GM23338 (cell line): ENCODE measurements around the gene ZNF490. TPM values are rescaled to one million over a fixed set of nuclear protein-coding genes. Genes with fewer than 3 reads are reported as not detected.

ENCODE experiments used
- ATAC-seq: fragments of 200-7000 bp; cut with Tn5 transposase; 3 replicates; pipeline ENCODE4 v1.9.1; 2020
- DNase-seq: peaks from one replicate; pipeline ENCODE4 v3.0.0-alpha.2; 2015; ENCODE audit warnings: low spot score
- H2AFZ ChIP-seq: fragments of 200-600 bp; sonication (generic); 2 replicates; pipeline ENCODE4 v1.8.0; 2016; ENCODE audit warnings: antibody characterized with exemption, mild to moderate bottlenecking, moderate library complexity
- H3F3A ChIP-seq: fragments of 200-600 bp; sonication (generic); replicated peaks from 2 replicates; pipeline ENCODE4 v1.8.0; 2017; ENCODE audit warnings: antibody characterized with exemption, mixed run types, low read depth
- H3K27ac ChIP-seq: fragments of 200-600 bp; sonication (generic); 2 replicates; pipeline ENCODE4 v1.6.1; 2016; ENCODE audit warnings: low read depth
- H3K27me3 ChIP-seq: fragments of 200-600 bp; sonication (generic); 2 replicates; pipeline ENCODE4 v1.8.0; 2016; ENCODE audit warnings: mild to moderate bottlenecking, mixed run types, moderate library complexity; ENCODE audit not compliant: insufficient read depth
- H3K36me3 ChIP-seq: fragments of 200-600 bp; sonication (generic); 2 replicates; pipeline ENCODE4 v1.8.0; 2016; ENCODE audit warnings: mild to moderate bottlenecking; ENCODE audit not compliant: insufficient read depth
- H3K4me1 ChIP-seq: fragments of 200-600 bp; sonication (generic); 2 replicates; pipeline ENCODE4 v1.8.0; 2016; ENCODE audit warnings: mild to moderate bottlenecking, moderate library complexity; ENCODE audit not compliant: insufficient read depth
- H3K4me2 ChIP-seq: fragments of 200-600 bp; sonication (generic); 2 replicates; pipeline ENCODE4 v1.7.1; 2017; ENCODE audit warnings: mixed run types
- H3K4me3 ChIP-seq: fragments of 200-600 bp; sonication (generic); 2 replicates; pipeline ENCODE4 v1.6.1; 2016; ENCODE audit warnings: mixed run types
- H3K79me2 ChIP-seq: fragments of 200-600 bp; sonication (generic); replicated peaks from 2 replicates; pipeline ENCODE4 v1.8.0; 2017; ENCODE audit warnings: mild to moderate bottlenecking; ENCODE audit not compliant: insufficient read depth
- H3K9me2 ChIP-seq: fragments of 200-600 bp; sonication (generic); 2 replicates; pipeline ENCODE4 v1.8.0; 2017; ENCODE audit not compliant: insufficient read depth
- H4K20me1 ChIP-seq: fragments of 200-600 bp; sonication (generic); replicated peaks from 2 replicates; pipeline ENCODE4 v1.8.0; 2017; ENCODE audit warnings: mild to moderate bottlenecking; ENCODE audit not compliant: insufficient read depth
- H3K27ac Mint-ChIP-seq: 2 replicates; pipeline ENCODE4 v1.8.0; 2020; ENCODE audit warnings: inconsistent platforms, mild to moderate bottlenecking, moderate library complexity, mixed read lengths
- H3K27me3 Mint-ChIP-seq: 3 replicates; pipeline ENCODE4 v1.8.0; 2022; ENCODE audit warnings: low read depth, mild to moderate bottlenecking, moderate library complexity, mixed read lengths, inconsistent platforms; ENCODE audit not compliant: insufficient read depth, poor library complexity
- H3K36me3 Mint-ChIP-seq: 3 replicates; pipeline ENCODE4 v1.8.0; 2021; ENCODE audit warnings: low read depth, mild to moderate bottlenecking, inconsistent platforms, moderate library complexity, mixed read lengths
- H3K4me1 Mint-ChIP-seq: 3 replicates; pipeline ENCODE4 v1.8.0; 2020; ENCODE audit warnings: mild to moderate bottlenecking, inconsistent platforms, mixed read lengths
- H3K4me3 Mint-ChIP-seq: 3 replicates; pipeline ENCODE4 v1.8.0; 2021; ENCODE audit warnings: moderate library complexity, mild to moderate bottlenecking, inconsistent platforms, mixed read lengths
- H3K9me3 Mint-ChIP-seq: 3 replicates; pipeline ENCODE4 v1.8.0; 2020; ENCODE audit warnings: moderate library complexity, mild to moderate bottlenecking, inconsistent platforms, mixed read lengths
- ETS1 ChIP-seq: IDR thresholded peaks from 2 replicates; pipeline ENCODE4 v1.6.1; 2016; ENCODE audit warnings: antibody characterized with exemption
- JUNB ChIP-seq: IDR thresholded peaks from one replicate; pipeline ENCODE4 v1.6.1; 2016; ENCODE audit warnings: antibody characterized with exemption; ENCODE audit not compliant: unreplicated experiment
- NANOG ChIP-seq: IDR thresholded peaks from 2 replicates; pipeline ENCODE4 v1.6.1; 2016; ENCODE audit warnings: antibody characterized with exemption, borderline replicate concordance
- REST ChIP-seq: IDR thresholded peaks from one replicate; pipeline ENCODE4 v1.6.1; 2018; ENCODE audit warnings: antibody characterized with exemption; ENCODE audit not compliant: unreplicated experiment
- STAT1 ChIP-seq: IDR thresholded peaks from one replicate; pipeline ENCODE4 v1.6.1; 2016; ENCODE audit warnings: antibody characterized with exemption; ENCODE audit not compliant: unreplicated experiment
- ZNF462 ChIP-seq: fragments of 250-450 bp; sonication (Bioruptor Pico); IDR thresholded peaks from 2 replicates; pipeline ENCODE4 v1.5.0; 2020; ENCODE audit warnings: mild to moderate bottlenecking, moderate library complexity
- polyA plus RNA-seq: library from polyadenylated mRNA; unstranded; fragments of >200 nt; fragmentation: Nextera tagmentation; extraction: Ambion mirVana; gene quantifications from 2 replicates; pipeline ENCODE4 v1.2.1, GENCODE V29; 2016
- total RNA-seq: library from RNA; depleted of rRNA; stranded (reverse); fragments of >200 nt; shearing (Covaris generic); gene quantifications from 2 replicates; pipeline ENCODE4 v1.2.3, GENCODE V29; 2014

Gene ZNF490
- total and polyA plus RNA-seq, 2 experiments from 2014 or later, result 1.4 to 7.3 TPM

DNA sequence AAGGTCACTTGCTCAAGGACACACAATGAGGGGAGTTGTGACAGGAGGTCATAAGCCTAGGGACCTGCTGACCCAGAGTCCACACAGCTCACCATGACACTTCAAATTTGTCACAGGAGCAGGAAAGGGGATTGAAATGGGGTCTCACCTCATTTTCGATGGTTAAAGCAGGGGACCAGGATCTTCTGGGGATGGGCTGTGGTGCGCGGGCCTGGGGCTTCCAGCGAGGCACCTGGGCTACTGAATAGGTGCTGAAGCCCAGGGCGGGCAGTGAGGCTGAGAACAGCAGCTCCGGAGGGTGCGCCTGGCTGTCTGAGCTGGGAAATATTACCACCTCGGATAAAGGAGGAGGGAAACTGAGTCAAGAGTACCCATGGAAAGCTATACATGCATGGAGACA is 44.9 kb upstream of the ZNF490 start:
- H3K27ac Mint-ChIP-seq, result no peak overlapping the region
- H3K4me1 Mint-ChIP-seq, result peaks cover 6% of the 10 kb centered on the region; the same call in 2 of the 3 replicates
- Histone ChIP-seq H3K4me3 (no peak overlapping the region), H3K4me1 (no peaks in the 10 kb centered on the region), H3K4me2 (no peak overlapping the region), H3K9me2 (no peaks in the 10 kb centered on the region), H3K27me3 (no peaks in the 10 kb centered on the region), H3K36me3 (peaks cover 7% of the 10 kb centered on the region; the same call in 1 of the 2 replicates), H2AFZ (no peak overlapping the region), H4K20me1 (no peaks in the 10 kb centered on the region), H3K27ac (no peak overlapping the region), H3F3A (peaks cover 13% of the 10 kb centered on the region), H3K79me2 (no peaks in the 10 kb centered on the region)
- ATAC-seq (no peak), DNase-seq (no peak)
- H3K36me3 Mint-ChIP-seq, result peaks cover 55% of the 10 kb centered on the region
- no peak for TF ChIP-seq REST
- no peak for TF ChIP-seq JUNB
- no peak for TF ChIP-seq ZNF462 (CRISPR knock-in tag)
- no peak for TF ChIP-seq NANOG
- TF ChIP-seq ETS1, result no peak
- no peak for TF ChIP-seq STAT1
- peaks cover 4% of the 10 kb centered on the region for H3K27me3 Mint-ChIP-seq
- peak overlapping the region; percentile 5; the same call in 1 of the 3 replicates for H3K4me3 Mint-ChIP-seq
- no peaks in the 10 kb centered on the region for H3K9me3 Mint-ChIP-seq
